HCT116 (cell line): Measurements from ENCODE around the gene GGACT. TPM values are rescaled to one million over a fixed set of nuclear protein-coding genes. Genes with fewer than 3 reads are reported as not detected.
A peak's percentile ranks its signal among the peaks of the same experiment; 100 is the strongest.

Experiments used
- ATAC-seq: fragments of 200-7000 bp; cut with Tn5 transposase; 2 replicates; pipeline ENCODE4 v1.9.1; 2020; ENCODE audit warnings: mild to moderate bottlenecking, moderate library complexity
- BruUV-seq: library from RNA; stranded (reverse); fragments of 400-500 nt; replicated peaks from 2 replicates; lab custom pipeline; 2021; lab: Mats Ljungman, UMichigan
- CTCF ChIA-PET: fragments of 300-600 bp; sonication (Branson Sonifier 250); formaldehyde crosslinking; loops from one replicate; lab custom pipeline; 2021; ENCODE audit warnings: antibody characterized with exemption; lab: Charles Lee
- POLR2A ChIA-PET: fragments of 300-600, 350-600 bp; sonication (Branson Sonifier 250); formaldehyde crosslinking; loops from one replicate; lab custom pipeline; 2021; ENCODE audit warnings: antibody characterized with exemption; lab: Charles Lee
- RAD21 ChIA-PET, 2 experiments: fragments of 300-600 bp; sonication (Branson Sonifier 250); formaldehyde crosslinking; loops; one replicate each; lab custom pipeline; 2023; ENCODE audit warnings: low total read pairs in 2 of 2; ENCODE audit not compliant: uncharacterized antibody in 2 of 2, unreplicated experiment in 2 of 2, low non-redundant PET in 1 of 2; lab: Charles Lee
- DNase-seq: peaks from one replicate; pipeline ENCODE4 v3.0.0-alpha.2; 2010; ENCODE audit warnings: low read depth, low spot score
- H2AFZ ChIP-seq: fragments of 200-600 bp; shearing (Covaris generic), sonication (generic); 2 replicates; pipeline ENCODE4 v1.6.1; 2017; ENCODE audit warnings: low read depth, mixed run types, mixed read lengths, antibody characterized with exemption, low read length; ENCODE audit not compliant: poor library complexity, severe bottlenecking
- H3K27ac ChIP-seq: 2 replicates; pipeline ENCODE4 v1.5.1; 2012; ENCODE audit warnings: low read depth, low read length
- H3K27me3 ChIP-seq: fragments of 200-600 bp; sonication (generic); 2 replicates; pipeline ENCODE4 v1.6.1; 2016; ENCODE audit warnings: mixed run types, low read length, mixed read lengths; ENCODE audit not compliant: insufficient read depth
- H3K36me3 ChIP-seq, 2 experiments: fragments of 200-500 bp in 1 of 2; fragments of 200-600 bp in 1 of 2; sonication (Bioruptor generic) in 1 of 2; sonication (generic) in 1 of 2; 2 replicates each; pipeline versions ENCODE4 v1.5.1 to v1.6.1; 2014 to 2016; ENCODE audit warnings: low read length in 2 of 2, inconsistent platforms in 1 of 2, mixed read lengths in 1 of 2, mixed run types in 1 of 2; ENCODE audit not compliant: insufficient read depth in 2 of 2, control insufficient read depth in 1 of 2
- H3K4me1 ChIP-seq, 2 experiments: fragments of 200-600 bp in 1 of 2; sonication (generic) in 1 of 2; 2 replicates each; pipeline versions ENCODE4 v1.5.1 to v1.6.1; 2012 to 2017; ENCODE audit warnings: low read length in 2 of 2, inconsistent platforms in 1 of 2, mild to moderate bottlenecking in 1 of 2, mixed read lengths in 1 of 2, mixed run types in 1 of 2, moderate library complexity in 1 of 2; ENCODE audit not compliant: insufficient read depth in 2 of 2, control insufficient read depth in 1 of 2
- H3K4me2 ChIP-seq: fragments of 200-600 bp; sonication (generic); 2 replicates; pipeline ENCODE4 v1.6.1; 2017; ENCODE audit warnings: mixed run types, low read length, mixed read lengths
- H3K4me3 ChIP-seq, 2 experiments: fragments of 200-600 bp in 1 of 2; sonication (generic) in 1 of 2; replicated peaks in 1 of 2; 2 replicates each; pipeline ENCODE4 v1.5.1; 2011 to 2016; ENCODE audit warnings: low read length in 2 of 2, control low read depth in 1 of 2, low read depth in 1 of 2, mild to moderate bottlenecking in 1 of 2, mixed read lengths in 1 of 2, mixed run types in 1 of 2
- H3K79me2 ChIP-seq: fragments of 200-600 bp; sonication (generic); 2 replicates; pipeline ENCODE4 v1.6.1; 2017; ENCODE audit warnings: mild to moderate bottlenecking, mixed run types, low read length, moderate library complexity, mixed read lengths; ENCODE audit not compliant: insufficient read depth
- H3K9ac ChIP-seq: fragments of 200-600 bp; sonication (generic); 2 replicates; pipeline ENCODE4 v1.6.1; 2016; ENCODE audit warnings: low read length, mixed read lengths
- H3K9me2 ChIP-seq: fragments of 200-600 bp; sonication (generic), shearing (Covaris generic); 2 replicates; pipeline ENCODE4 v1.6.1; 2017; ENCODE audit warnings: mixed run types, mild to moderate bottlenecking, moderate library complexity; ENCODE audit not compliant: insufficient read depth
- H3K9me3 ChIP-seq, 2 experiments: fragments of 200-500 bp in 1 of 2; fragments of 200-600 bp in 1 of 2; sonication (Bioruptor generic) in 1 of 2; sonication (generic) in 1 of 2; 2 replicates each; pipeline ENCODE4 v1.6.1; 2014 to 2017; ENCODE audit warnings: low read length in 2 of 2, mixed read lengths in 2 of 2, inconsistent platforms in 1 of 2, low read depth in 1 of 2, mild to moderate bottlenecking in 1 of 2, mixed run types in 1 of 2, moderate library complexity in 1 of 2; ENCODE audit not compliant: control insufficient read depth in 1 of 2, insufficient read depth in 1 of 2
- H4K20me1 ChIP-seq: fragments of 200-600 bp; sonication (generic), shearing (Covaris generic); 2 replicates; pipeline ENCODE4 v1.6.1; 2017; ENCODE audit warnings: mixed run types, mild to moderate bottlenecking, moderate library complexity; ENCODE audit not compliant: insufficient read depth
- ATF3 ChIP-seq: IDR thresholded peaks from 2 replicates; pipeline ENCODE4 v1.6.1; 2012
- CBX3 ChIP-seq: IDR thresholded peaks from 2 replicates; pipeline ENCODE4 v1.6.1; 2012; ENCODE audit warnings: low read depth
- CEBPB ChIP-seq: IDR thresholded peaks from 2 replicates; pipeline ENCODE4 v1.6.1; 2012; ENCODE audit warnings: low read depth
- CTCF ChIP-seq, 3 experiments: fragments of 200-600 bp in 1 of 3; sonication (generic) in 1 of 3; IDR thresholded peaks in 2 of 3; conservative IDR thresholded peaks in 1 of 3; 2 replicates each; pipeline ENCODE4 v1.5.1; 2012 to 2017; ENCODE audit warnings: low read depth in 2 of 3, low read length in 2 of 3, antibody characterized with exemption in 1 of 3, borderline replicate concordance in 1 of 3, control low read depth in 1 of 3, mild to moderate bottlenecking in 1 of 3, mixed read lengths in 1 of 3, mixed run types in 1 of 3, moderate library complexity in 1 of 3; ENCODE audit not compliant: insufficient read depth in 1 of 3
- EGR1 ChIP-seq: IDR thresholded peaks from 2 replicates; pipeline ENCODE4 v1.6.1; 2012; ENCODE audit warnings: low read depth
- EZH2phosphoT487 ChIP-seq: fragments of 200-600 bp; IDR thresholded peaks from 2 replicates; pipeline ENCODE4 v1.6.1; 2018; ENCODE audit warnings: antibody characterized with exemption, borderline replicate concordance
- FOSL1 ChIP-seq: IDR thresholded peaks from 2 replicates; pipeline ENCODE4 v1.6.1; 2012; ENCODE audit warnings: low read depth
- JUND ChIP-seq: IDR thresholded peaks from 2 replicates; pipeline ENCODE4 v1.6.1; 2012
- MAX ChIP-seq: IDR thresholded peaks from 2 replicates; pipeline ENCODE4 v1.6.1; 2012
- RAD21 ChIP-seq: IDR thresholded peaks from 2 replicates; pipeline ENCODE4 v1.6.1; 2012; ENCODE audit warnings: low read depth, mild to moderate bottlenecking
- SIN3A ChIP-seq: IDR thresholded peaks from 2 replicates; pipeline ENCODE4 v1.6.1; 2012; ENCODE audit warnings: low read depth
- SRF ChIP-seq: IDR thresholded peaks from 2 replicates; pipeline ENCODE4 v1.6.1; 2012; ENCODE audit warnings: low read depth
- TCF7L2 ChIP-seq: IDR thresholded peaks from 2 replicates; pipeline ENCODE4 v1.7.0; 2011; ENCODE audit warnings: borderline replicate concordance, inconsistent platforms; ENCODE audit not compliant: insufficient read depth, insufficient read length; ENCODE audit errors: extremely low read depth
- YY1 ChIP-seq: IDR thresholded peaks from 2 replicates; pipeline ENCODE4 v1.6.1; 2011; ENCODE audit warnings: low read length, low read depth, moderate library complexity, mild to moderate bottlenecking; ENCODE audit not compliant: insufficient replicate concordance; ENCODE audit errors: extremely low read depth
- ZNF274 ChIP-seq: fragments of 200-500 bp; sonication (Bioruptor generic); IDR thresholded peaks from 2 replicates; pipeline ENCODE4 v1.6.1; 2014; ENCODE audit warnings: mild to moderate bottlenecking, low read depth, low read length, inconsistent platforms
- intact Hi-C: fragments of 100-400 bp; cut with micrococcal nuclease; formaldehyde crosslinking; loops from 2 replicates; pipeline ENCODE4 v1.10.0; 2022
- total RNA-seq: library from RNA; stranded (reverse); gene quantifications from one replicate; pipeline ENCODE4 v1.2.1, GENCODE V29; 2021; ENCODE audit not compliant: unreplicated experiment

Gene GGACT
- total RNA-seq, 1 experiment from 2014 or later = 5.0 TPM

- no peak overlapping the region for H3K4me3 ChIP-seq
- no peak overlapping the region for H3K9ac ChIP-seq
- H3K4me2 ChIP-seq = no peak overlapping the region
- no peaks in the 10 kb centered on the region; a peak in 1 of 4 replicates for H3K4me1 ChIP-seq
- H4K20me1 ChIP-seq = no peaks in the 10 kb centered on the region
- no peak overlapping the region for H3K27ac ChIP-seq
- intact Hi-C loops = no loop called here
- CTCF ChIA-PET = interaction anchor here (1.2 to 1.4 kb wide), 3 partner anchors 11 to 22 kb away, joined by 4 to 5 read pairs (median 4); no protein-coding TSS in a partner anchor
- H3K36me3 ChIP-seq = no peaks in the 10 kb centered on the region
- BruUV-seq = no TSS peak
- POLR2A ChIA-PET = no interaction called here
- TF ChIP-seq ZNF274 (no peak), MAX (0 out of 2 replicates have a peak, but pooled peaks have one; percentile 15), EGR1 (no peak), CTCF (IDR thresholded peaks at IDR 0.05 in 2 of 3, conservative IDR thresholded peaks at IDR 0.05 in 1 of 3; ENCODE audit: borderline replicate concordance in 1 of 3, insufficient read depth in 1 of 3, low read depth in 2 of 3, low read length in 2 of 3) (peak; percentile 34 to 76 (median 72); a peak in 5 of 6 replicates), RAD21 (peak; percentile 38)
- TF ChIP-seq, all 23 proteins: peak for 3
- DNase-seq (no peak), ATAC-seq (peak; percentile 93)
- no peaks in the 10 kb centered on the region for H3K9me2 ChIP-seq
- peak overlapping the region; percentile 52 for H2AFZ ChIP-seq
- RAD21 ChIA-PET = no interaction called here
- no peaks in the 10 kb centered on the region for H3K27me3 ChIP-seq
- H3K9me3 ChIP-seq = no peaks in the 10 kb centered on the region; a peak in 1 of 4 replicates
- no peaks in the 10 kb centered on the region for H3K79me2 ChIP-seq
These were observed 6.1 kb upstream of the GGACT start for GRCh38 chr13:100594731-100595130.

GRCh38 chr13:100594255-100594654 is 5.7 kb upstream of the GGACT start:
- Histone ChIP-seq H2AFZ (peak overlapping the region; percentile 52), H4K20me1 (no peaks in the 10 kb centered on the region), H3K4me2 (no peak overlapping the region), H3K9ac (no peak overlapping the region)
- intact Hi-C loops = no loop called here
- DNase-seq = no peak
- BruUV-seq = no TSS peak
- RAD21 ChIA-PET = no interaction called here
- TF ChIP-seq YY1 (no peak), TCF7L2 (no peak), FOSL1 (no peak), EZH2phosphoT487 (no peak), SIN3A (no peak), CBX3 (no peak), EGR1 (no peak), JUND (no peak), CTCF (IDR thresholded peaks at IDR 0.05 in 2 of 3, conservative IDR thresholded peaks at IDR 0.05 in 1 of 3; ENCODE audit: borderline replicate concordance in 1 of 3, insufficient read depth in 1 of 3, low read depth in 2 of 3, low read length in 2 of 3) (no peak), ZNF274 (no peak), ATF3 (no peak), SRF (no peak), CEBPB (no peak)
- TF ChIP-seq, all 23 proteins: peak for 0
- H3K9me2 ChIP-seq = no peaks in the 10 kb centered on the region
- no peak overlapping the region for H3K27ac ChIP-seq
- H3K9me3 ChIP-seq = no peaks in the 10 kb centered on the region; a peak in 1 of 4 replicates
- no peaks in the 10 kb centered on the region for H3K36me3 ChIP-seq
- ATAC-seq = no peak
- no peaks in the 10 kb centered on the region for H3K79me2 ChIP-seq
- no peaks in the 10 kb centered on the region for H3K27me3 ChIP-seq
- CTCF ChIA-PET = interaction anchor here (1.3 to 1.4 kb wide), 2 partner anchors 11 to 19 kb away, joined by 4 read pairs; no protein-coding TSS in a partner anchor
- POLR2A ChIA-PET = no interaction called here
- no peaks in the 10 kb centered on the region; a peak in 1 of 4 replicates for H3K4me1 ChIP-seq
- H3K4me3 ChIP-seq = no peak overlapping the region
